GM19324 (cell line): ENCODE measurements around the gene CERS5.

Source experiments
- ATAC-seq: cut with Tn5 transposase; IDR thresholded peaks from one replicate; pipeline ENCODE4 v1.9.1; 2021; ENCODE audit warnings: mild to moderate bottlenecking, moderate library complexity; ENCODE audit not compliant: unreplicated experiment, low FRiP score

The CERS5 gene

GRCh38 chr12:50167049-50167828 is at the start of gene CERS5:
CERS5 (minus strand) TSS chr12:50167369; CDS start chr12:50167297, 72 bp downstream.
- ATAC-seq: peak; percentile 98

- ATAC-seq: no peak
These were observed 47.9 kb upstream of the CERS5 start for GRCh38 chr12:50215033-50215432.

DNA sequence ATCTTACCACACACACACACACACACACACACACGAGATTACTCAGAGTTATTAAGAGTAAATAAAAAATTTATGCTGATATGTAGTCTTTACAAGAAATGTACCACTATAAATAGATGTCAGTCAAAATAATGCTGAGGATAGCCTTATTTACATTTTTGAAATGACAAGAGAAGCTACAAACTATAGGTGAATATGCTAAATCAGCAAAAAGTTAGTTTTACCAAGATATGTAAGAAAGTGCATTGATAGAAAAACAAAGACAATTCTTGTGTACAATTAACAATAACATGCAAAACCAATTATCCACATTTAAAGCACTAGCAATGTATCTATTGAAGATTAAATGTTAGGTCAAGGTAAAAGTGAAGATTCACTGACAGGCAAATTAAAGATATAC is 46.8 kb upstream of the CERS5 start:
- ATAC-seq: no peak

- ATAC-seq: no peak
These were observed 46.3 kb upstream of the CERS5 start for GRCh38 chr12:50213439-50213838.

GRCh38 chr12:50212071-50212467 is 44.9 kb upstream of the CERS5 start:
- no peak for ATAC-seq

- ATAC-seq: no peak
These were observed 44.4 kb upstream of the CERS5 start for GRCh38 chr12:50211392-50212070.

GRCh38 chr12:50207424-50207823 is 40.3 kb upstream of the CERS5 start:
- no peak for ATAC-seq

- ATAC-seq: no peak
These were observed 38.5 kb upstream of the CERS5 start for GRCh38 chr12:50205648-50206047.

GRCh38 chr12:50203691-50204090 is 36.5 kb upstream of the CERS5 start:
- ATAC-seq: no peak

GRCh38 chr12:50201987-50202521 is 34.9 kb upstream of the CERS5 start:
- no peak for ATAC-seq

DNA sequence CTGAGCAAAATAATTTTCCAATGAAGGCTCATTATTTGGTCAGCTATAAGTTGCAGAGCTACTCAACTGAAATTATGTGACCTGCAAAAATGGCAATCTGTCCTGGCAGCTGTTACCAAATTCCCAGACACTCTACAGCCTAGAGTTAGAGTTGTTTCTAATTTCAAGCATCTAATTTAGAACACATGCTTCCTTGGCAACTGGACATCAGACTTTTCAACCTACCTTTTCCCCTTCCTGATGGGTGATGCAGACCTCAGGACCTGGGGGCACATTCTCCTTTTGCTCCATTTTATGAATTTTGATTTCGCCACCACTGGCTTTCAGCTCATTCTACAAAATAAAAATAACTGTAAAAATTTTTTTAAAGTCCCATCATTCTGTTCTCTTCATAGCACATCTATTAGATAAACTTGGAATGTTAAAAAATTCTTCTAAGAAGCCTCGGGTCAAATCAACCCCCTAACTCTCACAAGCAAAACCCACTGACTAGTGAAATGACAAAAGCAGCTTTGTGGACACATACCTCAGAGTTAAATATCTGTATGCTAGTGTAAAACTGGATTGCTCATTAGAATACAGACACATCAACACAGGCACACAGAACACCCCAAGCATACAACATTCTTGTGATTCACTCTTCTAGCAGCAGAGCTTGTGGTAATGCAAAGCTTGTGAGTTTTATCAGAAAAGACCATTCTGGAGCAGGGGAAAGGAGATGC is 33.5 kb upstream of the CERS5 start:
- no peak for ATAC-seq

DNA sequence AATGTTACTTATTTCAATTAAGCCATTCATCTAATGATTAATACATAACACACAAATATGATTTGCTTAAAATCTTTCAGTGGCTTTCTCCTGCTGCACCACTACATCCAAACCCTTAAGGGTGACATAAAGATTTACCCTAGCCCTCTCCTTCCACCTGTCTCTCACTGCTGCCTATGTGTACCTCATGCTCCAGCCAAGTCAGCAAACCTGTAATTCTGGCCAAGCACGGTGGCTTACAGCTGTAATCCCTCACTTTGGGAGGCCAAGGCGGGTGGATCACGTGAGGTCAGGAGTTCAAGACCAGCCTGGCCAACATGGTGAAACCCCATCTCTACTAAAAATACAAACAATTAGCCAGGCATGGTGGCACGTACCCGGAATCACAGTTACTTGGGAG is 31.7 kb upstream of the CERS5 start:
- no peak for ATAC-seq

DNA sequence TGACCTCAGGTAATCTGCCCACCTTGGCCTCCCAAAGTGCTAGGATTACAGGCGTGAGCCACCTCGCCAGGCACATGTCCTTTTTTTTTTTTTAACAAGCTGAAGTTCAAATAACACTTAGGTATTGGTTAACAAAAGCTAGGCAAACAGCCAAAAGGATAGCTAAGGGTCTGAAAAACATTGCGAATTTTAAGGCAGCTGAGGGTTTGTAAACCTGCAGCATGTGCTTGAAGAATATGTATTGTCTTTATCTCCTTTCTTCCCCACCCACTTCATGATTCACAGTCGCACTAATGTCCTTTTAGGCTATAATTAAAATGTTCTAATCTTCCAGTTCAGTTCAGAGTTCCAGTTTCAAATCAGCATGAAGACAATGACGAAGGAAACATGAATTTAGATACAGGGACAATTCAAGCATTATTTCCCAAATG is 30.1 kb upstream of the CERS5 start:
- ATAC-seq: no peak

- no peak for ATAC-seq
These were observed 29.4 kb upstream of the CERS5 start for GRCh38 chr12:50196537-50196936.

- ATAC-seq: no peak
These were observed 28.7 kb upstream of the CERS5 start for GRCh38 chr12:50195832-50196231.

DNA sequence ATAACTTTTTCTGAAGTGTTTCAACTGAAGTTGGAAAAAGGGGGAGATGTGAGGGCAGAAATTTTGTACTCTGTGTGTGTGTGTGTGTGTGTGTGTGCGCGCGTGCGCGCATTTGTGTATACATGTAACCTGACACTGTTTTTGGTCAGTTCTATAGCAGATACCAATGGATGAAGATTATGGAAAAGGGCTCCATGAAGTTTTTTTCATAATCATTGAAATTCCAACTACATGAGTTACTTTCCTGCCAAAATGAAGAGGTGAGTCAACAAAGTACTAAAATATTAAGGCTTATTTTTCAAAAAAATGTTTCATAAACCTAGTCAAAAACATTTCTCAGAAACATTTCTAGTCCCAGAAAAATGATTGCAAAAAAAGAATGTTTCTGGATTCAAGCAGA is 25.7 kb upstream of the CERS5 start:
- ATAC-seq: no peak

DNA sequence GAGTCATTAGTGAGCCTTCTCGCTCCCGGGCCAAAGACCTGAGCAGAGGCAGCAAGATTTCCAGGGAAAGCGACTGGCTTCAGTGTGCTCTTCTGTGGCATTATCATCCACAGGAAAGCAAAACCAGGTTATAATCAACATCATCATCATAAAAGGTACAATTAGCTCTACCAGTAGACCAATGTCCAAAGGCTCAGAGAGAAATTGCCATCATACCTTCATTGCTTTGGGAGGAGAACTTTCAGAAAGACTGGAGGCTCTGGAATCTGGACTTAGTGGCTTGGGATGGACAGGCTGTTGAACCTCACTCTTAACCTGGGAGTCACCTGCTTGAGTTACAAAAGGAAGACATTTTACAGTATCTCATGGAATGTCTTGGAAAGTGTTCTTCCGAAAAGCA is 25.1 kb upstream of the CERS5 start:
- no peak for ATAC-seq

DNA sequence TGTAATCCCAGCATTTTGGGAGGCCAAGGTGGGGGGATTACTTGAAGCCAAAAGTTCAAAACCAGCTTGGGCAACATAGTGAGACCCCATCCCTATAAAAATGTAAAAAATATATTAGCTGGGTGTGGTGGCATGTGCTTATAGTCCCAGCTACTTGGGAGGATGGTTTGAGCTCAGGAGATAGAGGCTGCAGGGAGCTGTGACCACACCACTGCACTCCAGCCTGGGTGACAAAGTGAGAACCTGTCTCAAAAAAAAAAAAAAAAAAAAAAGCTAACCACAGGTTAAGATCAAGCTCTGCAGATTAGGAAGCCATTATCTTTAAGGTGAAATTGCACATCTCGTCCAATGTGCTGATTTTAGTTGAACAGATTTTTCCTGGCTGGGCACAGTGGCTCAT is 23.7 kb upstream of the CERS5 start:
- ATAC-seq: no peak

DNA sequence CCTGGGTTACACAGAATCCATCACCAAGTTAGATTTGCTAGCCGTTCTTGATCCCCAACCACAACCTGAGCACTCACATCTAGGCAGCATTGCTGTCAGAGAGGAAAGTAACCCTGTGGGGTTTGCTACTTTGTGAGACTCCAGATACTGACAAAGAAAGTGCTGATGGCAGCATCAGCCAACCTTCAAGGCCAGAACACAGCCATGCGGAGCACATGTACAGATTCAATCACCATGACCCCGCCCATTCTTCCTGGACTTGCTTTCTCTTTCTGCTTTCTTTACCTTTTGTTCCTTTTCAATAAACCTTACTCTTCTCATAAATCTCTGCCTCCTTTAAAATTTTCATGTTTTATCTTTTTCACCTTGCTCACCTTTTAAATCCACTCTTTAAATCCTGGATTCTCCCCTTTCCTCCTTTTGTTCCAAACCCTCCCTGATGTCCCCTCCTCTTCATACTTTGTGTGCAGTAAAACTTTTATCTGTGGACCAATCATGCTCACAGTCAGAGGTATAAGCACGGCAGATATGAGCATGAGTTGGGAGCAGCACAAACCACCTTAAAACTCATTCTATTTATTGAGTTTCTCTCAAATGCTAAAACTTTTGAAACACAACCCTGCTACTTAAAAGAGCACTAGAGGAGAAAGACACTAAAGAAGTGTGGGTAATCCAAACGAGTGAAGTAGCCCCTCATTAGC is 21.9 kb upstream of the CERS5 start:
- no peak for ATAC-seq

DNA sequence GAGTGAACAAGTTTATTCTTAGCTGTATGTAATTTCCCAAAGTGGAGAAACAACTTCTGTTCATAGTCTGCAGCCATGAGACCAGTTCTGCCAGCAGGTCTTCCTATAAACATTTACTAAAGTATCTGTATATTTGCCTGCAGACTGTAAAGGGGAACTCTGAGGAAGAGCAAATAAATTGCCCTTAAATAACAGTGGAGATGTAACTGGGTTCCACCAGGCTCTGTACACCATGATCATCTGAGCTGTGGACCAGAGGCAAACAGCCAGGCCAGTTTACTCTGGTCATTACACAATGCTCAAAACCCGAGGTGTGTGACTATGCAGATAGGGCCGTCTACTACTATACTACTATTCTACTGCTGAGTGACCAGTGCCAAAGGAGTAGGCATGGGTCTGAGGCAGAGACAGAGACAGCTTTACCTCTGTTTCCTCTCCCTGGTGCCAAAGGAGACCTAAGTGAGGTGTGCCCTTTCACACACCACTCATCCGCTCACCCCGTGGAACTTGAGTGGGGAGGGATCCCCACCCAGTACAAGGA is 21.1 kb upstream of the CERS5 start:
- ATAC-seq: no peak
